Measurements from ENCODE around the gene GARRE1.

Gene GARRE1

DNA sequence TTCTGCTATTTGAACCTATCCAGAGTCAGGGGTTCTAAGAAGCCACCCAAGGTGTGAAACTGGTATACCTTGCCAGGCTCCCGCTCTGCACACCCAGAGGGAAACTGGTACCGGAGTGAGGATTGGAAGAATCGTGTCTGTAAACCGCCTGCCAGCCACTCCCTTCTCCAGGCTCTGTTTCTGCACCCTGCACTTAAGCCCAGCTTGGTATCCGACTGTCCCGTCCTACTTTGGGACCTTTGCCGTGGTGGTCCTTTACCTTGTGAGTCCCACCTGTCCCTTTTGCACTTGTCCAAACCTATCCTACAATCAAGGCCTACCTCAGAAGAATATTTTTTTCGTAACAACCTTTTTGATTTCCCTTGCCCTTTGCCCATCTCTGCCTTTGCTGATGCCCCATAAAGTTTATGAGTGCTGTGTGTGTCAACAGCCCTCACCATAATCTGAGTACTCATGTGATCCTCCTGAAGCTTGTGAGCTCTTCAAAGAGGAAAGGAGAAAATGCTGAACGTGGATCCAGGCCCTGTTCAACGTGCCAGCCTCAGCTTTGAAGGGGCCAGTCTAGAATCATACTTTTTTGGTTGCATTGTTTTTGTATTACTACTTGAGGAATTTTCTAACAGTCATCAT lies 44.7 kb downstream of the GARRE1 start:
- DNase-seq (no peak), ATAC-seq (ENCODE audit: insufficient read depth, low read depth) (no peak)
- Histone ChIP-seq H3K4me3 (ENCODE audit: low read depth in 1 of 2, low read length in 2 of 2) (no peak overlapping the region), H3K4me1 (ENCODE audit: insufficient read depth, low read length) (no peaks in the 10 kb centered on the region), H3K9ac (ENCODE audit: low read depth, low read length) (no peak overlapping the region), H2AFZ (ENCODE audit: low read depth, low read length) (no peak overlapping the region), H3K27ac (ENCODE audit: low read length) (no peak overlapping the region), H3K9me3 (ENCODE audit: insufficient read depth, low read length, severe bottlenecking) (no peaks in the 10 kb centered on the region), H3K4me2 (ENCODE audit: insufficient read depth, low read length) (no peak overlapping the region), H3K36me3 (ENCODE audit: insufficient read depth, low read length) (0 out of 2 replicates have a peak, but pooled peaks cover 5% of the 10 kb centered on the region), H3K27me3 (ENCODE audit: insufficient read depth, low read length, poor library complexity) (no peaks in the 10 kb centered on the region), H3K79me2 (ENCODE audit: insufficient read depth, low read length) (no peaks in the 10 kb centered on the region), H4K20me1 (ENCODE audit: insufficient read depth, low read length) (no peaks in the 10 kb centered on the region; the same call in 1 of the 2 replicates)
- TF ChIP-seq, protein P1, sequence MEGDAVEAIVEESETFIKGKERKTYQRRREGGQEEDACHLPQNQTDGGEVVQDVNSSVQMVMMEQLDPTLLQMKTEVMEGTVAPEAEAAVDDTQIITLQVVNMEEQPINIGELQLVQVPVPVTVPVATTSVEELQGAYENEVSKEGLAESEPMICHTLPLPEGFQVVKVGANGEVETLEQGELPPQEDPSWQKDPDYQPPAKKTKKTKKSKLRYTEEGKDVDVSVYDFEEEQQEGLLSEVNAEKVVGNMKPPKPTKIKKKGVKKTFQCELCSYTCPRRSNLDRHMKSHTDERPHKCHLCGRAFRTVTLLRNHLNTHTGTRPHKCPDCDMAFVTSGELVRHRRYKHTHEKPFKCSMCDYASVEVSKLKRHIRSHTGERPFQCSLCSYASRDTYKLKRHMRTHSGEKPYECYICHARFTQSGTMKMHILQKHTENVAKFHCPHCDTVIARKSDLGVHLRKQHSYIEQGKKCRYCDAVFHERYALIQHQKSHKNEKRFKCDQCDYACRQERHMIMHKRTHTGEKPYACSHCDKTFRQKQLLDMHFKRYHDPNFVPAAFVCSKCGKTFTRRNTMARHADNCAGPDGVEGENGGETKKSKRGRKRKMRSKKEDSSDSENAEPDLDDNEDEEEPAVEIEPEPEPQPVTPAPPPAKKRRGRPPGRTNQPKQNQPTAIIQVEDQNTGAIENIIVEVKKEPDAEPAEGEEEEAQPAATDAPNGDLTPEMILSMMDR (IDR thresholded peaks at IDR 0.05; ENCODE audit: borderline replicate concordance, extremely low read depth, low read length, poor library complexity, severe bottlenecking): no peak
- no peak for TF ChIP-seq EZH2 (IDR thresholded peaks at IDR 0.05; ENCODE audit: borderline replicate concordance, low read depth, low read length, severe bottlenecking)

DNA sequence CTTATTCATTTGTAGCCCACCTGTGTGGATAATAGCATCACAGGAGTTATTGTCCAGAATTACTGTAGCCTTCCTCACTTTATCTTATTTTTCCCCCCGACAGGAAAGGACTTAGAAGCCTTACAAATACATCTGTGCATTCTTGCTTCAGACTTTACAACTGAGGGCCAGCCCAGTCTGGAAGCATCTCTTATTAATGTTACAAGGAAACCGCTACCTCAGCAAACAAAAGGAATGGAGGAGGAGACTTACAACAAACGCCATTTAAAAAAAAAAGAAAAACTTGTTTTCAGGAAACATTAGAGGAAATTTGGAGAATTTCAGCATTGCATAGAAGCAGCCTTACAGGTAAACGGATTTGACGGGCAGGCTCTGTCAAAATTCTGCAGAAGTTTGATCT lies 45.2 kb downstream of the GARRE1 start:
- H4K20me1 ChIP-seq (ENCODE audit: insufficient read depth, low read length): no peaks in the 10 kb centered on the region; the same call in 1 of the 2 replicates
- H3K9me3 ChIP-seq (ENCODE audit: insufficient read depth, low read length, severe bottlenecking): no peaks in the 10 kb centered on the region
- no peak overlapping the region for H3K27ac ChIP-seq (ENCODE audit: low read length)
- H3K79me2 ChIP-seq (ENCODE audit: insufficient read depth, low read length): no peaks in the 10 kb centered on the region
- TF ChIP-seq EZH2 (IDR thresholded peaks at IDR 0.05; ENCODE audit: borderline replicate concordance, low read depth, low read length, severe bottlenecking): no peak
- TF ChIP-seq, protein P1 (IDR thresholded peaks at IDR 0.05; ENCODE audit: borderline replicate concordance, extremely low read depth, low read length, poor library complexity, severe bottlenecking): no peak
- H3K27me3 ChIP-seq (ENCODE audit: insufficient read depth, low read length, poor library complexity): no peaks in the 10 kb centered on the region
- no peak overlapping the region for H2AFZ ChIP-seq (ENCODE audit: low read depth, low read length)
- DNase-seq: no peak
- no peak overlapping the region for H3K4me3 ChIP-seq (ENCODE audit: low read depth in 1 of 2, low read length in 2 of 2)
- H3K4me1 ChIP-seq (ENCODE audit: insufficient read depth, low read length): no peaks in the 10 kb centered on the region
- no peak for ATAC-seq (ENCODE audit: insufficient read depth, low read depth)
- no peak overlapping the region for H3K9ac ChIP-seq (ENCODE audit: low read depth, low read length)
- H3K36me3 ChIP-seq (ENCODE audit: insufficient read depth, low read length): 0 out of 2 replicates have a peak, but pooled peaks cover 5% of the 10 kb centered on the region
- H3K4me2 ChIP-seq (ENCODE audit: insufficient read depth, low read length): no peak overlapping the region

DNA sequence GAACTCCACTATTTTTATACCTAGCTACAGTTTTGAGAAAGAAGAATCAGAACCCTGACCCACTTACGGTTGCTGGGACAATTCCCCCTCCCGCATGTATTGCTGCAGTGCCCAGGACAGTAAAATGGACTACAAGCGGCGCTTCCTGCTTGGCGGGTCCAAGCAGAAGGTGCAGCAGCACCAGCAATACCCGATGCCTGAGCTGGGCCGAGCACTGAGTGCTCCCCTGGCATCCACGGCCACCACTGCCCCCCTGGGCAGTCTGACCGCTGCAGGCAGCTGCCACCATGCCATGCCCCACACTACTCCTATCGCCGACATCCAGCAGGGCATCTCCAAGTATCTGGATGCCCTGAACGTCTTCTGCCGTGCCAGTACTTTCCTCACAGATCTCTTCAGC lies 46.0 kb downstream of the GARRE1 start:
- no peak overlapping the region for H3K4me2 ChIP-seq (ENCODE audit: insufficient read depth, low read length)
- H3K9ac ChIP-seq (ENCODE audit: low read depth, low read length): no peak overlapping the region
- ATAC-seq (ENCODE audit: insufficient read depth, low read depth) (no peak), DNase-seq (no peak)
- no peak overlapping the region for H3K4me3 ChIP-seq (ENCODE audit: low read depth in 1 of 2, low read length in 2 of 2)
- TF ChIP-seq, protein P1 (IDR thresholded peaks at IDR 0.05; ENCODE audit: borderline replicate concordance, extremely low read depth, low read length, poor library complexity, severe bottlenecking): no peak
- no peak for TF ChIP-seq EZH2 (IDR thresholded peaks at IDR 0.05; ENCODE audit: borderline replicate concordance, low read depth, low read length, severe bottlenecking)
- no peaks in the 10 kb centered on the region for H3K79me2 ChIP-seq (ENCODE audit: insufficient read depth, low read length)
- H2AFZ ChIP-seq (ENCODE audit: low read depth, low read length): no peak overlapping the region
- no peak overlapping the region for H3K27ac ChIP-seq (ENCODE audit: low read length)
- no peaks in the 10 kb centered on the region; the same call in 1 of the 2 replicates for H4K20me1 ChIP-seq (ENCODE audit: insufficient read depth, low read length)
- H3K9me3 ChIP-seq (ENCODE audit: insufficient read depth, low read length, severe bottlenecking): no peaks in the 10 kb centered on the region
- no peaks in the 10 kb centered on the region for H3K4me1 ChIP-seq (ENCODE audit: insufficient read depth, low read length)
- H3K27me3 ChIP-seq (ENCODE audit: insufficient read depth, low read length, poor library complexity): no peaks in the 10 kb centered on the region
- 0 out of 2 replicates have a peak, but pooled peaks cover 5% of the 10 kb centered on the region for H3K36me3 ChIP-seq (ENCODE audit: insufficient read depth, low read length)
